CD4-positive, alpha-beta memory T cell (primary cell): ENCODE results near the gene DDX6. TPM values are rescaled to one million over a fixed set of nuclear protein-coding genes. Genes with fewer than 3 reads are reported as not detected.
"Not testable (repeated sequence)": the region's sequence is repeated elsewhere in the genome, so short reads cannot be mapped to it uniquely, and the experiment has no call there.

Experiments used
- CTCF ChIA-PET: fragments of 350-600 bp; sonication (Branson Sonifier 250); formaldehyde crosslinking; loops from one replicate; lab custom pipeline; 2021; ENCODE audit warnings: inconsistent platforms; ENCODE audit not compliant: partially characterized antibody; lab: Charles Lee
- POLR2A ChIA-PET: fragments of 350-600 bp; sonication (Branson Sonifier 250); formaldehyde crosslinking; loops from one replicate; lab custom pipeline; 2021; ENCODE audit not compliant: partially characterized antibody; lab: Charles Lee
- DNase-seq, 5 donors: peaks; one replicate each; pipeline versions ENCODE4 v3.0.0 to v3.0.0-alpha.2; 2020 to 2022; ENCODE audit warnings: mixed read lengths in 1 of 5
- H3K27ac ChIP-seq: one replicate; pipeline ENCODE4 v1.7.0; 2013; ENCODE audit warnings: low read depth, low read length
- H3K27me3 ChIP-seq: 2 replicates; pipeline ENCODE4 v1.7.0; 2013; ENCODE audit warnings: mild to moderate bottlenecking, low read length, moderate library complexity; ENCODE audit not compliant: insufficient read depth
- H3K36me3 ChIP-seq: 2 replicates; pipeline ENCODE4 v1.7.0; 2013; ENCODE audit warnings: mild to moderate bottlenecking, low read length, moderate library complexity; ENCODE audit not compliant: insufficient read depth
- H3K4me1 ChIP-seq: 2 replicates; pipeline ENCODE4 v1.7.0; 2013; ENCODE audit warnings: mild to moderate bottlenecking, low read length, moderate library complexity; ENCODE audit not compliant: insufficient read depth
- H3K4me3 ChIP-seq, 2 donors: one replicate each; pipeline ENCODE4 v1.7.0; 2013; ENCODE audit warnings: low read length in 2 of 2, mild to moderate bottlenecking in 1 of 2
- H3K9me3 ChIP-seq, 2 donors: one replicate each; pipeline ENCODE4 v1.7.0; 2013; ENCODE audit warnings: low read length in 2 of 2, control low read depth in 1 of 2; ENCODE audit not compliant: control insufficient read depth in 1 of 2
- H3K27ac Mint-ChIP-seq, 7 donors: one replicate each; pipeline ENCODE4 v1.8.0; 2020 to 2021; ENCODE audit warnings: mixed read lengths in 7 of 7, mild to moderate bottlenecking in 6 of 7, inconsistent platforms in 3 of 7, moderate library complexity in 3 of 7
- H3K27me3 Mint-ChIP-seq, 2 donors: one replicate each; pipeline ENCODE4 v1.8.0; 2020 to 2021; ENCODE audit warnings: mixed read lengths in 2 of 2
- H3K36me3 Mint-ChIP-seq, 2 donors: one replicate each; pipeline ENCODE4 v1.8.0; 2020 to 2021; ENCODE audit warnings: mixed read lengths in 2 of 2, inconsistent platforms in 1 of 2, mild to moderate bottlenecking in 1 of 2
- H3K4me1 Mint-ChIP-seq, 4 donors: one replicate each; pipeline ENCODE4 v1.8.0; 2020 to 2021; ENCODE audit warnings: mixed read lengths in 4 of 4, mild to moderate bottlenecking in 1 of 4
- H3K4me3 Mint-ChIP-seq, 8 donors: one replicate each; pipeline ENCODE4 v1.8.0; 2020 to 2021; ENCODE audit warnings: mixed read lengths in 8 of 8, mild to moderate bottlenecking in 7 of 8, moderate library complexity in 6 of 8, inconsistent platforms in 3 of 8
- H3K9me3 Mint-ChIP-seq, 8 donors: one replicate each; pipeline ENCODE4 v1.8.0; 2020 to 2021; ENCODE audit warnings: mixed read lengths in 8 of 8, mild to moderate bottlenecking in 5 of 8, inconsistent platforms in 3 of 8, moderate library complexity in 1 of 8
- intact Hi-C: fragments of 100-400 bp; cut with micrococcal nuclease; formaldehyde crosslinking; loops from one replicate; pipeline ENCODE4 v1.15.1; 2023
- polyA plus RNA-seq, 2 donors: library from polyadenylated mRNA; unstranded; fragments of 300-500 nt; fragmentation: Illumina TruSeq; gene quantifications; one replicate each; pipeline ENCODE4 v1.2.3, GENCODE V29; 2021
- total RNA-seq, 2 experiments: library from RNA; stranded (reverse); gene quantifications; one replicate each; pipeline ENCODE4 v1.2.3, GENCODE V29; 2021

The DDX6 gene
- total and polyA plus RNA-seq, 4 experiments from 2014 or later = 74.6 to 304 (median 195) TPM

DNA sequence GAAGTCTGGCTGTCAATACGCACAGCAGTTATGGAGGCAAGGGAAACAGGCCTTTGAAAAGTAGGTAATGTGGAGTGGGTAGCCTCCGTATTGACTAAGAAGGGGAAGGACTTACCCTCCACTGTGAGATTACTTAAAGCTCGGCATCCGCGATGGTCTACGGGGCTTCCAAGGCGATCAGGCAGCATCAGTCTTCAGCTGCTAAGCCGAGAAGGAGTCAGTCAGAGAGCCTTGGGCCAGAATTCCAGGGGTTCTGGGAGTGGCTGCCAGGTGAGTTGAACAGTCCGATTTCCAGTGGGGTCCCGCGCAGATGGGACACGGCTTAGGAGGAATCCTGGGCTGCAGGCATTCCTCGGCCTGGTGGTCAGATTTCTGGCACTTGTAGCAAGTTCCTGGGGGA, 70.9 kb downstream of the DDX6 start:
- H3K4me1 ChIP-seq, H3K36me3 ChIP-seq, H3K4me3 ChIP-seq, H3K36me3 Mint-ChIP-seq, H3K9me3 ChIP-seq, H3K4me1 Mint-ChIP-seq, intact Hi-C loops, H3K27me3 Mint-ChIP-seq, DNase-seq, H3K27ac ChIP-seq, H3K4me3 Mint-ChIP-seq, POLR2A ChIA-PET, H3K27me3 ChIP-seq, H3K9me3 Mint-ChIP-seq, CTCF ChIA-PET, H3K27ac Mint-ChIP-seq: not testable (repeated sequence)

DNA sequence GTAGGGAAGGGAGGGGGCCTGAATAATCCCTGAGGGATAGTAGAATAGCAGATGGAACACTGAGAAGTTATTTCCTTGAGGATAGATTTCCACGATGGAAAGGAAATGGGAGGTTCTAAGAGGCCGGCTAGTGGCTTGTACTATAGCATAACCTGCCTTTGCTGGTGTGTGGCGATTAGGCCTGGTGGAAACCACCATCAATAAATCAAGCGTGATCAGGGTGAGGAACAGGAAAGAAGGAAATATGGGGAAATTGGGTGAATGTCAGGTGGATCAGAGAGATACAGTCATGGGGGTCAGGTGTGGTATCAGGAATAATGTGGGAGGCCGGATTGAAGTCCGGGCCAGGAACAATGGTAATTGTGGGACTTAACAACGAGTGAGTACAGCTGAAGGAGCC, 72.4 kb downstream of the DDX6 start:
- H3K36me3 Mint-ChIP-seq, intact Hi-C loops, H3K4me1 Mint-ChIP-seq, POLR2A ChIA-PET, H3K27me3 ChIP-seq, H3K4me3 ChIP-seq, H3K4me3 Mint-ChIP-seq, H3K27me3 Mint-ChIP-seq, H3K36me3 ChIP-seq, H3K9me3 Mint-ChIP-seq, DNase-seq, H3K27ac ChIP-seq, H3K9me3 ChIP-seq, H3K4me1 ChIP-seq, CTCF ChIA-PET: not testable (repeated sequence)
- peak overlapping the region in 1 of 7 donors; percentile 61 for H3K27ac Mint-ChIP-seq

DNA sequence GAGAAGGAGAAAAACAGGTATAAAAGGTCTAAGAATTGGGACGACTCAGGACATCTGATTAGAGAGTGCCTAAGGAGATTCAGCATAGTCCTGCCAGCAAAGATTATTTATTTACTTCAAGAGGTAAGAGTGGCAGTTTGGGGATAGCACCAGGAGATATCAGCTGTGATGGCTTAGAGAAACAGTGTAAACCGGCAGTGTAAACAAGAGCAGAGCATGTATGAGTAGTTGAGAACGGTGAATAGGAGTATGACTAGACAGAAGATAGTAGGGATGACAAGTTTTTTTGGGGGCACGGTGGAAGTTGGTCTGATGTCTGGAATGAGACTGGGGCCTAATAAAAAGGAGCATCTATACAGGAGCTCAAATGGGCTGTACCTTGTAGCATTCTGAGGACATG, 73.2 kb downstream of the DDX6 start:
- CTCF ChIA-PET, H3K4me1 Mint-ChIP-seq, H3K4me3 ChIP-seq, H3K9me3 Mint-ChIP-seq, H3K27me3 Mint-ChIP-seq, H3K27ac ChIP-seq, DNase-seq, H3K9me3 ChIP-seq, H3K27me3 ChIP-seq, H3K4me3 Mint-ChIP-seq, H3K36me3 ChIP-seq, intact Hi-C loops, H3K4me1 ChIP-seq, POLR2A ChIA-PET, H3K36me3 Mint-ChIP-seq: not testable (repeated sequence)
- peak overlapping the region in 1 of 7 donors; percentile 57 for H3K27ac Mint-ChIP-seq

DNA sequence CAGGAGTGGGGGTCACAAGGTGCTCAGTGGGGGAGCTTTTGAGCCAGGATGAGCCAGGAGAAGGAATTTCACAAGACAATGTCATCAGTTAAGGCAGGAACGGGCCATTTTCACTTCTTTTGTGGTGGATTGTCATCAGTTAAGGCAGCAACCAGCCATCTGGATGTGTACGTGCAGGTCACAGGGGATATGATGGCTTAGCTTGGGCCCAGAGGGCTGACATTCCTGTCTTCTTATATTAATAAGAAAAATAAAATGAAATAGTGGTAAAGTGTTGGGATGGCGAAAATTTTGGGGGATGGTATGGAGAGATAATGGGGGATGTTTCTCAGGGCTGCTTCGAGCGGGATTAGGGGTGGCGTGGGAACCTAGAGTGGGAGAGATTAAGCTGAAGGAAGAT, 73.7 kb downstream of the DDX6 start:
- POLR2A ChIA-PET, H3K36me3 Mint-ChIP-seq, H3K4me1 Mint-ChIP-seq, H3K36me3 ChIP-seq, H3K4me1 ChIP-seq, CTCF ChIA-PET, H3K4me3 Mint-ChIP-seq, H3K27me3 ChIP-seq, H3K4me3 ChIP-seq, H3K27ac ChIP-seq, DNase-seq, intact Hi-C loops, H3K9me3 ChIP-seq, H3K9me3 Mint-ChIP-seq, H3K27me3 Mint-ChIP-seq: not testable (repeated sequence)
- peak overlapping the region in 1 of 7 donors; percentile 9 for H3K27ac Mint-ChIP-seq

DNA sequence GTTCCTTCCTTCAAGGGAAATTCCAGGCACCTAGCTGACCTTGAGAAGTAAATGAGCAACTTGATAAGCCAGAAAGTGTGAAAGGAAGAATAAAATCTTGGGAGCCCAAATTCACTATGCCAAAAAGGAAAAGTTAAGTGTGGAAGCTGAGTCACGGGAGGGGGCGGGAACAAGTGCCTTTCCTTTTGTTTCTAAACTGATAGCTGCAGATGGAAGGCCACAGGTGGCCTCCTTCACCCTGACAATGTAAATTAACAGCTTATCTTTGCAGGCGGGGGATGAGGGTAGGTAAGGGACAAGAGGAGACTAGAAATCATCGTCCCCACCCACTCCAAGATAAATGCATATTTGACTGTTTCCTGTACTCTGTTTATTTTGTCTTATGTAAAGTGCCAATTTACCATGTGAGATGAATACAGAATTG, 75.1 kb downstream of the DDX6 start:
- intact Hi-C loops = no loop called here
- H3K4me3 ChIP-seq = no peak overlapping the region
- POLR2A ChIA-PET = no interaction called here

DNA sequence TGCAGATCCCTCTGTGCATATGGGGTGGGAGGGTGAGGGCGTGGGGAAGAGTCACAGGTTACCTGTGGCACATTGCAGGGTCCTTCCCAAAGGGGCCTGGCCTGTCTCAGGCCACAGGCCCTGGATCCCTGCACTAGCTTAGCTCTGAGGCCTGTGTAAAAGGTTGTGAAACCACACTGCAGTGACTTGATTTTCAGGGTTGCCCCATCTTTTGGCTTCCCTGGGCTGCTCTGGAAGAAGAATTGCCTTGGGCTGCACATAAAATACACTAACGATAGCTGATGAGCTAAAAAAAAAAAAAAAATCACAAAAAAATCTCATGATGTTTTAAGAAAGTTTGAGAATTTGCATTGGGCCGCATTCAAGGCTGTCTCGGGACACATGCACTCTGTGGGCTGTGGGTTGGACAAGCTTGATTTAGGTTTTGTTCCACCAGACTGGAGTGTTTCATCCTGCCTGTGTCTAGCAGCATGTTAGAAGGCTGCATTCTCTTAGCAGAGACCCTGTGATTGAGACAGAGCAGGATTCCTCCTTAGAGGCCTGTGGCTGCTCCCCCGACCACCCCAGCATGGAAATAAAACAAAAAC, 75.6 kb downstream of the DDX6 start:
- Histone ChIP-seq H3K4me3 (no peak overlapping the region), H3K36me3 (no peaks in the 10 kb centered on the region), H3K27me3 (no peaks in the 10 kb centered on the region), H3K27ac (no peak overlapping the region), H3K4me1 (no peaks in the 10 kb centered on the region), H3K9me3 (no peaks in the 10 kb centered on the region)
- Mint-ChIP-seq H3K4me3 (no peak overlapping the region), H3K27me3 (no peaks in the 10 kb centered on the region), H3K4me1 (peaks cover 0 to 6% (median 2%) of the 10 kb centered on the region in 4 donors), H3K27ac (no peak overlapping the region), H3K9me3 (no peaks in the 10 kb centered on the region), H3K36me3 (no peaks in the 10 kb centered on the region)
- ChIA-PET POLR2A (no interaction called here), CTCF (interaction anchor here (0.6 to 1.4 kb wide), 4 partner anchors 22 to 274 kb away, joined by 3 to 4 read pairs (median 4); no protein-coding TSS in a partner anchor)
- no peak for DNase-seq
- intact Hi-C loops = no loop called here

More for the DNA sequence above, 75.1 kb downstream of the DDX6 start:
- H3K27ac Mint-ChIP-seq = no peak overlapping the region
- H3K4me1 Mint-ChIP-seq = peaks cover 0 to 6% (median 2%) of the 10 kb centered on the region in 4 donors
- DNase-seq = no peak
- Histone ChIP-seq H3K9me3 (no peaks in the 10 kb centered on the region), H3K4me1 (no peaks in the 10 kb centered on the region), H3K27ac (no peak overlapping the region), H3K36me3 (no peaks in the 10 kb centered on the region), H3K27me3 (no peaks in the 10 kb centered on the region)
- no peaks in the 10 kb centered on the region for H3K36me3 Mint-ChIP-seq
- no peaks in the 10 kb centered on the region for H3K27me3 Mint-ChIP-seq
- CTCF ChIA-PET = interaction anchor here (0.6 to 1.4 kb wide), 5 partner anchors 23 to 273 kb away, joined by 3 to 6 read pairs (median 4); no protein-coding TSS in a partner anchor
- H3K9me3 Mint-ChIP-seq = no peaks in the 10 kb centered on the region
- H3K4me3 Mint-ChIP-seq = no peak overlapping the region

DNA sequence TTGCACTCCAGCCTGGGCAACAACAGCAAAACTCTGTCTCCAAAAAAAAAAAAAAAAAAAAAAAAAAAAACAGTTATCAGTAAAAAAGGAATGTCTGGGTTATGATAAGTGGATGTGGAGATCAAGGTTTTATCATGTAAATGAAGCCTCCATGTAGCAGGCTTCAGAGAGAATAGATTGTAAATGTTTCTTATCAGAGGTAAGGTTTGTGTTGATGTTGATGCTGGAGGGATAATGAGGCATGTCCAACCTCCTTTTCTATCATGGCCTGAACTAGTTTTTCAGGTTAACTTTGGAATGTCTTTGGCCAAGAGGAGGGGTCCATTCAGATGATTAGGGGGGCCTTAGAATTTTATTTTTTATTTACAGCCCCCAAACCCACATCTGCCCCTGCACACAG, 76.1 kb downstream of the DDX6 start:
- no peaks in the 10 kb centered on the region for H3K36me3 Mint-ChIP-seq
- Histone ChIP-seq H3K9me3 (no peaks in the 10 kb centered on the region), H3K4me3 (no peak overlapping the region), H3K36me3 (no peaks in the 10 kb centered on the region), H3K27ac (no peak overlapping the region), H3K4me1 (no peaks in the 10 kb centered on the region), H3K27me3 (no peaks in the 10 kb centered on the region)
- ChIA-PET POLR2A (no interaction called here), CTCF (interaction anchor here (0.6 to 1.4 kb wide), 2 partner anchors 22 to 69 kb away, joined by 3 to 4 read pairs; no protein-coding TSS in a partner anchor)
- intact Hi-C loops = no loop called here
- H3K4me1 Mint-ChIP-seq = peaks cover 0 to 6% (median 2%) of the 10 kb centered on the region in 4 donors
- DNase-seq = no peak
- no peaks in the 10 kb centered on the region for H3K27me3 Mint-ChIP-seq
- peak overlapping the region in 1 of 7 donors; percentile 54 for H3K27ac Mint-ChIP-seq
- no peaks in the 10 kb centered on the region for H3K9me3 Mint-ChIP-seq
- H3K4me3 Mint-ChIP-seq = no peak overlapping the region
